ENCODE results near the gene ERFE.

DNA sequence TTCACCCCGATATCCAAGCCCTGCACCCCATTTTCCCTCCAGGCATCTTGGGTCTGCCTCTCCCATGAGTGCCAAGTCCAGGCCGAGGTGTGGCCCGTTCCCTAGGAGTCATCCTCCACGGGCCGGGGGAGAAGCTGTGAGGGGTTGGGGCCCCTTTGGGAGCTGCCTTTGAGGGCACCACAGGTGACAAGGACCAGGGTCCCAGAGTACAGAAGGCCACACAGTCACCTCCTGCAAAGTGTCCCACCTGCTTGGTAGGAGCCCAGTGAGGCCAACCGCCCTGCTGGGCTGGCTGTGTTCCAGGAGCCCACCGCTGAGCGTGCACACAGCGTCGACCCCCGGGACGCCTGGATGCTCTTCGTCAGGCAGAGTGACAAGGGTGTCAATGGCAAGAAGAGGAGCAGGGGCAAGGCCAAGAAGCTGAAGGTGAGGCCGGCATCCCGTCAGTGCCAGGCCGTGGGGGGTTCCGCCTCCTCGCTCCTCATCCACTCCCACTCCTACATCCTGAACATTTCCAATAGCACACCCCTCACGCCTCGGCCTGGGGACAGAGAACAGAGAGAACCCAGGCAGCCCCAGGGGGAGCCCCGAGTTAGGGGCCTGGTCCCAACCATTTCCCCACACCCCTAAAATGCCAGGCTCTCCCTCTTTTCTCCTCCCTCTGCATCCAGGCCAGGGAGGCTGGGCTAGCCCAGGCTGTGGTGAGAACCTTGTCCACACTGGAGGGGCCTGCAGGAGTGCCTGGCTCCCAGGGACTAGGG lies 2.7 kb downstream of the ERFE start:
- TF ChIP-seq, protein P1, sequence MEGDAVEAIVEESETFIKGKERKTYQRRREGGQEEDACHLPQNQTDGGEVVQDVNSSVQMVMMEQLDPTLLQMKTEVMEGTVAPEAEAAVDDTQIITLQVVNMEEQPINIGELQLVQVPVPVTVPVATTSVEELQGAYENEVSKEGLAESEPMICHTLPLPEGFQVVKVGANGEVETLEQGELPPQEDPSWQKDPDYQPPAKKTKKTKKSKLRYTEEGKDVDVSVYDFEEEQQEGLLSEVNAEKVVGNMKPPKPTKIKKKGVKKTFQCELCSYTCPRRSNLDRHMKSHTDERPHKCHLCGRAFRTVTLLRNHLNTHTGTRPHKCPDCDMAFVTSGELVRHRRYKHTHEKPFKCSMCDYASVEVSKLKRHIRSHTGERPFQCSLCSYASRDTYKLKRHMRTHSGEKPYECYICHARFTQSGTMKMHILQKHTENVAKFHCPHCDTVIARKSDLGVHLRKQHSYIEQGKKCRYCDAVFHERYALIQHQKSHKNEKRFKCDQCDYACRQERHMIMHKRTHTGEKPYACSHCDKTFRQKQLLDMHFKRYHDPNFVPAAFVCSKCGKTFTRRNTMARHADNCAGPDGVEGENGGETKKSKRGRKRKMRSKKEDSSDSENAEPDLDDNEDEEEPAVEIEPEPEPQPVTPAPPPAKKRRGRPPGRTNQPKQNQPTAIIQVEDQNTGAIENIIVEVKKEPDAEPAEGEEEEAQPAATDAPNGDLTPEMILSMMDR (IDR thresholded peaks at IDR 0.05; ENCODE audit: low read length): no peak
- no peak for TF ChIP-seq EZH2 (IDR thresholded peaks at IDR 0.05; ENCODE audit: borderline replicate concordance, low read length)
